GM19193 (cell line): Measurements from ENCODE around the gene IPMK.

Experiments used
- POLR2A ChIP-seq: IDR thresholded peaks from 4 replicates; pipeline ENCODE4 v1.6.1; 2011; ENCODE audit not compliant: insufficient read depth, insufficient read length; ENCODE audit errors: extremely low read depth

Gene IPMK

DNA sequence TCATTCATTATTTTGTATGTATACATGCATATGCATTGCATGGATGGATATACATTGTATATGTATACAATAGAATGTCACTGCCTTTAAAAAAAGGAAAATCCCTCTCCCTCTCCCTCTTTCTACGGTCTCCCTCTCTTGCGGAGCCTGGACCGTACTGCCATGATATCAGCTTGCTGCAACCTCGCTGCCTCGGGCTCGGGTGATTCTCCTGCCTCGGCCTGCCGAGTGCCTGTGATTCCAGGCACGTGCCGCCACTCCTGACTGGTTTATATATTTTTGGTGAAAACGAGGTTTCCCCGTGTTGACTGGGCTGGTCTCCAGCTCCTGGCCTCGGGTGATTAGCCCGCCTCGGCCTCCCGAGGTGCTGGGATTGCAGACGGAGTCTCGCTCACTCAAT is 24.4 kb downstream of the IPMK start:
- no peak for TF ChIP-seq POLR2A

DNA sequence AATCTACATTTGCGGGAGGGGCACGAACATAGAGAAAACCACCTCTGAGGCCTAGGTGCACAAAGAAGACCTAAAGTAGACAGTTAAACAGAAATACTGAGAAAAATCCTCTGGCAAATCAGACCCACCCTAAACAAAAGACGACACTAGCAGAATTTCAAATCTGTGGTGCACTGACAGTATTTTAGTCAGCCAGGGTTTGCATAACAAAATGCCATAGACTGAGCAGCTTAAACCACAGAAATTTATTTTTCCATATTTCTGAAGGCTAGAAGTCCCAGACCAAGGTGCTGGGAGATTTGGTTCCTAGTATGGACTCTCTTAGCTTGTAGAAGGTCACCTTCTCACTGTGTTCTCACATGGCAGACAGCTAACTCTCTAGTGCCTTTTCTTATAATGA is 26.3 kb downstream of the IPMK start:
- no peak for TF ChIP-seq POLR2A

- TF ChIP-seq POLR2A, result no peak
Measured at GRCh38 chr10:58240531-58240930, 27.2 kb downstream of the IPMK start.

GRCh38 chr10:58239561-58240169 is 28.0 kb downstream of the IPMK start:
- no peak for TF ChIP-seq POLR2A

- TF ChIP-seq POLR2A, result no peak
Measured at GRCh38 chr10:58237014-58237834, 30.5 kb downstream of the IPMK start.

DNA sequence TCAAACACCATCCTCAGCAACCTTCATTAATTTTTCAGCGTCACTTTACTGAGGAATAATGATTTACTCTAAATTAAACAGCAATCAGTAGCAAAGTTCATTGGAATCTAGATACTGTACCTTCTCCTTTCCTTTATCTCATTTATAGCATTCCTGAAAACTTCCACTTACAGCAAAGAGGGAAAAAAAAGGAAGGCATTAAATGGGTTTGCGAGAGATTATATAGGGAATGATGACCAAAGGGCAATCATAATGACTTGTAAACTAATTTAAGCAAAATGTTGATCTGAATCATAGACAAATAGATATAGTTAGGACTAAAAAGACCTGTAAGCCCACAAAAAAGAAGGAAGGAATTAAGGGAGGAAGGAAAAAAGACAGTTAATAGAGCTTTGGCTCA is 42.0 kb downstream of the IPMK start:
- TF ChIP-seq POLR2A, result no peak

DNA sequence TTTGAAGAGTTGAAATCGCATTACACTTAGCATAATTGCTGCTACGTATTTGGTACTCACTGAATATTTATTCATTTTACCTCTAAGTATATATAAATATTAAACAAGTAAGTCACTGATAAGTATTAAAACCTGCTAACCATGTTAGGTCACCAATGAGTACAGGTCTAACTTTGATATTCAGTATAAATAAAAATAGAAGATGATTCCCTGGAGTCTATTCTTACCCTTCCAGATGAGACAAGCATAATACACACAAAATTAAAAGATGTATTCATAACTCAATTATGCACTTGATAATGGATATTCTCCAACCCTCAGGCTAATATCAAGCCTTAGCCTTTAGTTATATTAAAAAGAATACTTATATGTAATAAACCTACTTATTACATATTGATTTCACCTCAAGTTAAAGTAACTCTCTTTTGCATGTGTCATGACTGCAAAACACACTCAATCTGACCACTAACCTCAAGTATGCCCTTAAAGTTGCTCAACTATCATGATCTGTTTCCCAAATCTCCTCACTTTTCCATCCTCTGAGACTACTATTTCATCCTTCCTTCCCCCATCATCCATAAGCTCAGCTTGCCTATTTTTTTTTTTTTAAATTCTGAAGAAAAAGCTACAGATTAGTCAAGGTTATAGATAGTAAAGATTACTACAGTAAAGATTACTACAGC is 46.8 kb downstream of the IPMK start:
- no peak for TF ChIP-seq POLR2A

DNA sequence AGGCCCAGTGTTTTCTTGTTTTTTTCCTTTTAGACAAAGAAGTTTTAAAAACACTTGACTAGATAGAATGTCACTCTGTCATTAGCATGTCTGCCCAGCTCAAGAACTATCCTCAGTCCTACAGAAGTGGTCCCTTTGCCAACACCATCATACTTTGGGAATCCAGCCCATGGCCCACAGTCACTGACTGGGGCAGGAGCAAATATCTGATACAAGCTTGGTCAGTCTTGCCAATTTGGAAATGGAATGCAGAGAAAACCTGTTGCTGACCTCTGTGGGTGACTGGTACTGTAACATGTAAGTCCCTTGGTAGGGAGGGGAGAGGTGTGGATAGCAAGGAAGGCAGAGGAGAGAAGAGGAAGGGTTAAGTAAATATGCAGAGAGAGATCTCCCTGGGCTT is 47.8 kb downstream of the IPMK start:
- no peak for TF ChIP-seq POLR2A

DNA sequence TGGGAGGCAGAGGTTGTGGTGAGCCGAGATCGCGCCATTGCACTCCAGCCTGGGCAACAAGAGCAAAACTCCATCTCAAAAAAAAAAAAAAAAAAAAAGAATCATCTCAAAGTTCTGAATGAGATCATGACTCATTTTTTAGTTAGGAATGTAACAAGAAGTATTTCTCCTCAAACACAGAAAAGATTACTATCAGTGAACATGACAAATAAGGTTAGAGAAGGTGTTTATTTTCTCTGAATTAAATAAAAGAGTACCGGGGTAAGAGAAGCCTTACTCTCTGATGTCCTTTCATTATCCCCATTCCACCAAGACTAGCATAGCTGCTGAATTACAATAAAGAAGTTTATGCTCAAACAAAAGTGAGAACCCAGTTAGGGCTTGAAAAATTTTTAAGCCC is 50.1 kb downstream of the IPMK start:
- TF ChIP-seq POLR2A, result no peak

DNA sequence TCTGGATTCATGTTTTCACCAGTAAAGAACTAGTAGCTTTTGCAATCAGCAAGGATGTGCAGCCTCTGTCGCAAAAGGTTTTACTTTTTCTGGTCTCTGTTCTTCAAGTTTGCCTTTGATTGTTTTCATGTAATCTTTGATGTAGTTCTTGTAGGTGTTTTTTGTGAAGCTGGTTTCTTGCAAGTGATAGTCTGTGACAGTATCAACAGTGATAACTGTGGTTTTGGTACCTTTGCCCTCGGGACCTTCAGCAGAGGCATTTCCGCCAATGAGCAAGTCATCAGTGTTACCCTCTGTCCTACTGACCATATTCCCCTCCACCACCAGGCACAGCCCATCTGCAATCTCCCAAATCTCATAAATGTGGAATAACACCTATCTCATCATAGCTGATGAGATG is 55.1 kb downstream of the IPMK start:
- TF ChIP-seq POLR2A, result no peak

- TF ChIP-seq POLR2A, result no peak
Measured at GRCh38 chr10:58210160-58210559, 57.5 kb downstream of the IPMK start.

GRCh38 chr10:58209669-58210068 is 58.0 kb downstream of the IPMK start:
- TF ChIP-seq POLR2A, result no peak

- no peak for TF ChIP-seq POLR2A
Measured at GRCh38 chr10:58206251-58206650, 61.4 kb downstream of the IPMK start.

DNA sequence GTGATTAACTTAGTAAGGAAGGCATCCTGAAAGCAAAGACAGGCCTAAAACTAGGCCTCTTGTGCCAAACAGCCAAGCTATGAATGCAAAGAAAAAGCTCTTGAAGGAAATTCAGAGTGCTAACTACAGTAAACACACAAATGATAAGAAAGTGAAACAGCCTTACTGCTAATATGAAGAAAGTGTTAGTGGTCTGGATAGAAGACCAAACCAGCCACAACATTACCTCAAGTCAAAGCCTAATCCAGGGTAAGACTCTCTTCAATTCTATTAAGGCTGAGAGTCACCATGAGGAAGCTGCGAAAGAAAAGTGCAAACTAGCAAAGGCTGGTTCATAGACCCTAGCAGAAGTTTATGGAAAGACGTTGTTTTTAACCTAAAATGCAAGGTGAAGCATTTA is 66.0 kb downstream of the IPMK start:
- TF ChIP-seq POLR2A, result no peak

DNA sequence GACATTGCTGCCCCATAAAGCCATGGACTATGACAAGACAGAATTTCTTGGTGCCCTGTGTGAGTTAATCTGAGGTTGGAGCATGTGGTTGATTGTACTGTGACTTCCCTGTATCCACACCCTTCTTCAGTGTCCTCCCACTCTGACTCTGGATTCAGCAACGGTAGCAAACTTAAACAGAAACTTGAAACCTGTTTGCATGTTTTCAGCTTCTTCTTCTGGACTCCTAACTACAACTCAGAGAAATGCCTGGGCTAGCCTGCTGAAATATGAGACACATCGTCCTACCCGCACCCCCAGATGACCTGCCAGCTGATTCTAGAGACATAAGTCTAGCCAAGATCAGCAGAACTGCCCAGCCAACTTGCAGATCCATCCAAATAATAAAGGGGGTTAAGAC is 78.4 kb downstream of the IPMK start:
- TF ChIP-seq POLR2A, result no peak

DNA sequence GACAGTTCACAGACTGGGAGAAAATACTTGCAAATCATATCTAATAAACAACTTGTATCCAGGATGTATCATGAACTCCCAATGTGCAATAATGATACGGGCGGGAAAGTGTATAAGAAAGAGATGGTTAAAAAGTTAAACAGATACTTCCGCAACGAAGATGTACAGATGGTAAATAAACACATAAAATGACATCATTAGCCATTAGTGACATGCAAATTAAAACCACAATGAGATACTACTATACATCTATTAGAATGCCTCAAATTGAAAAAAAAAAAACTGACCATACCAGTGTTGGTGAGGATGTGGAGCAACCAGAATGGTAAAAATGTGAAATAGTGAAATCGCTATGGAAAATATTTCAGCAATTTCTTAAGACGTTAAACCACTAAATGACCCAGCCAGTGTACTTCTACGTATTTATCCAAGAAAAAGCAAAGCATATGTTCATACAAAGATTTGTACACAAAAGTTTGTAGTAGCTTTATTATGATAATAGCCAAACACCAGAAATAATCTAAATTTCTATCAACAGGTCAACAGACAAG is 83.5 kb downstream of the IPMK start:
- no peak for TF ChIP-seq POLR2A

DNA sequence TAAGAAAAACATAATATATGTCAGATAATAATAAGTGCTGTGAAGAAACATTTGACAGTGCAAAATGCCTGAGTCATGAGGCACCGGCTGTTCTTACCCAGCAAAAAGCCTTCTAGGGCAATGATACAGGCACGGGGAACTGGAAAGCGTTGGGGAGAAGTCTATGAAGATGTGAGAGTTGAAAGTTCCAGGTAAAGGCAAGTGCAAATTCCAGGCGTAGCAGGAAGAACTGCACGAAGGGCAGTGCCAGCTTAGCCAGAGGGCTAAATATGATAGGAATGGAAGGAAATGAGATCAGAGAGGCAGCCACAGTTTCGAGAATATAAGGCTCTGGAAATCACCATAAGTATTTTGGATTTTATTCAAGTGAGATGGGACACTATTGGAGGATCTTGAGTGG is 87.0 kb downstream of the IPMK start:
- no peak for TF ChIP-seq POLR2A

- TF ChIP-seq POLR2A, result no peak
Measured at GRCh38 chr10:58179238-58179637, 88.5 kb downstream of the IPMK start.
